NCI-H82 treated with DMSO at 0.1 percent for 48 hours (cell line): Measurements from ENCODE around the gene REPIN1.

Source experiments
- DNase-seq: peaks from one replicate; lab custom pipeline; 2025; ENCODE audit not compliant: unreplicated experiment; lab: John Stamatoyannopoulos, UW

REPIN1 gene

DNA sequence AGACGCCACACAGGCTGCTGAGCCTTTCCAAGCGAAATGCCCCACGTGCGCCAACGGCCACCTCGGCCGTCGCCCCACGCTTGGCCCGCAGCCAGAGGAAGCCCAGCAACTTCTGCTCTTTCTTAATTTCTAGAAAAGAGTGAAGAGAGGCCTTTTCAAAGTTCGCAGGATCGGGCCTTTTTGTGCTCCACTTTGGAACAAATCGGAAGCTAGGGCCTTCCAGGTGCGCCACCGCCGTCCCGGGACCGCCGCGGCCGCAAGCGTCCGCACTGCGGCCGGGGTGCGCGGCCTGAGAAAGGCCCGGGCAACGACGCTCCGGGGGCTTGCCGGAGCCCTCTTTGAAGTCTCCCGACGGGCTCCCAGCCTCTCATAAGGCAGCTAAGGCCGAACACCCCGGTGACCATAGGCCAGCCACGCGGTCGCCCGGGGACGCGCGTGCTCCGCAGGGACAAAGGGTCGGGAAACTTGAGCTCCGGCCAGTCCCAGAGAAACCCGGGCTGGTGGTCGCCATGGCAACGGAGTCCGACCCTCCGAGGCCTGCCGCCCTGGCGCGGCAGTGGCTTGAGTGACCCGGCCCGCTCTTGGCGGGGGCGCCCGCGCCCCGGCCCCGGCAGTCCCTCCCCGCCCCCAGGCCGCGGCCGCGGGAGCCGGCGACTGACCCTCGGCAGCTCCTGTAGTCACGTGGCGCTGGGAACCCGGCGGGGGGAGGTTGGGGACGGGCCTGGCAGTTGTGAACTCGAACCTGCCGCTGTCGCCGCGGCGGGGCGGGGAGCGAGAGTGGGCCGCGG is at the start of gene REPIN1:
REPIN1 (plus strand) TSS at position 727 of the 788 bp plus-strand sequence. CDS start 890 bp downstream, outside the sequence.
- DNase-seq, result peak; percentile 46

DNA sequence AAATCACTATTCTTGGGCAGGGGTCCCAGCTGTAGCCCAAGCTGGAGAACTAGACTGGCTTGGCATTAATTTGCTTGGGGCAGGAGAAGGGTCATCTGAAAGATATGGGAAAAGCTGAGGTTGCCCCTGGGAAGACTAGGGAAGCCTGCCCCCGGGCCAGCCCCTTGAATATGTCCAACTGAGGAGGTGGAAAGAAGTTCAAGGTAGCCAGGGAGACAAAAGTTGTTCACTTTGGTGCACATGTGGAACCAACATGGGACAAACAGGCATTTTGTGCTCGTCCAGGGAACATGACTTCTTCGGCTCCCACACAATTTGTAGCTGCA is 46.9 kb upstream of the REPIN1 start:
- DNase-seq, result no peak

DNA sequence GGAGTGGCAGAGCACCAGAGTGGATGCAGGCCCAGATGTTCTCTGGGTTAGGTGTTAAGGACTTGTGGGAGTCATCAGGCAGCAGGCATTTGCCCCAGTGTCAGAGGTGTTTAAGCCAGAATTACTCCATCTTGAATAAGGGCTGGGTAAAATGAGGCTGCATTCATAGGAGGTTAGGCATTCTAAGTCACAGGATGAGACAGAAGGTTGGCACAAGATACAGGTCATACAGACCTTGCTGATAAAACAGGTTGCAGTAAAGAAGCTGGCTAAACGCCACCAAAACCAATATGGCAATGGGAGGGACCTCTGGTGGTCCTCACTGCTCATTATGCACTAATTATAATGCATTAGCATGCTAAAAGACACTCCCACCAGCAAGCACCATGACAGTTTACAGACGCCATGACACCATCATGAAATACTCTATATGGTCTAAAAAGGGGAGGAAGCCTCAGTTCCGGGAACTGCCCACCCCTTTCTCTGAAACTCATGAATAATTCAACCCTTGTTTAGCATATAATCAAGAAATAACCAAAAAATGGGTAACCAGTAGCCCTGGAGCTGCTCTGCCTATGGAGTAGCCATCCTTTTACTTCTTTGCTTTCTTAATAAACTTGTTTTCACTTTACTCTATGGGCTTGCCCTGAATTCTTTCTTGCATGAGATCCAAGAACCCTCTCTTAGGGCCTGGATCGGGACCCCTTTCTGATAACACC is 46.3 kb upstream of the REPIN1 start:
- DNase-seq, result no peak

DNA sequence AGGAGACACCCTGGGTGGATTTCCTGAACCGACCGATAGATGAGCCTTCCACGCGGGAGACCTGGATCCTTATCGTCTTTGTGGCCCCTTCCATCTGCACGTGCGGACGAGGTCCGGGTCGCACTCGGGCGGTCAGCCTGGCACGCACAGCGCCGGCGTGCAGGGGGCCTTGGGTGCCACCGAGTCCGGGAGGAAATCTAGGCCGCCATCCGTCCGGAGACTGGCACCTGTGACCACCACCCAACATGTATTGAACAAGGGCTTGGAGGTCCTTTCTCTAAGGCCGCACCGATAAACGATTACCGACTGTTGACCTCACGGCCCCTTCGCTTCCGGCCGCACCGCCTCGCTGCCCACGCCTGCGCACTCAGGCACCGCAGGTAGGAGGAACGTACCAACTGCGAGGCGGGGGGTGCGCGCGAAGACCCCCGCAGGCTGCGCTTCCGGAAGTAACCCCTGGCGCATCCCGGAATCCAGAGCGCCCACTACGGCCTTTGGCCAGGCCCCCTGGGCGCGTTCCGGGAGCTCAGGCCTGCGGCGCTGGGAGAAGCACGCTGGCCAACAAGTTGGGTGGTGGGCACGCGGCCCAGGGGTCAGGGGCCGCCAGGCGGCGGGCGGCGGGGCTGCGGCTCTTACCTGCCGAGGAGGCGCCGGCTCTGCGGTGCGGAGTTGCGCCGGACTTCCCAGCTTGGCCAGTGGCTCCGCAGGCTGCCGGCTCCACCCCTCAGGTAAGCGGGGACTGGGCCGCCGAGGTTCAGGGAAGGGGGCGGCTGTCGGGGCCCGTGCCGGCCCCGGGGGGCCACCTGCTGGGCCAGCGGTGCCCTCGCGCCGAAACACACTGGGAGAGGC is 45.6 kb upstream of the REPIN1 start, which contains the start of the genes ACTR3C and LRRC61:
ACTR3C (minus strand) TSS at position 713 of the 849 bp plus-strand sequence. CDS start 28,249 bp downstream, outside the sequence.
LRRC61 (plus strand) TSS at position 523 of the 849 bp plus-strand sequence. CDS start 13,507 bp downstream, outside the sequence.
- peak; percentile 69 for DNase-seq

DNA sequence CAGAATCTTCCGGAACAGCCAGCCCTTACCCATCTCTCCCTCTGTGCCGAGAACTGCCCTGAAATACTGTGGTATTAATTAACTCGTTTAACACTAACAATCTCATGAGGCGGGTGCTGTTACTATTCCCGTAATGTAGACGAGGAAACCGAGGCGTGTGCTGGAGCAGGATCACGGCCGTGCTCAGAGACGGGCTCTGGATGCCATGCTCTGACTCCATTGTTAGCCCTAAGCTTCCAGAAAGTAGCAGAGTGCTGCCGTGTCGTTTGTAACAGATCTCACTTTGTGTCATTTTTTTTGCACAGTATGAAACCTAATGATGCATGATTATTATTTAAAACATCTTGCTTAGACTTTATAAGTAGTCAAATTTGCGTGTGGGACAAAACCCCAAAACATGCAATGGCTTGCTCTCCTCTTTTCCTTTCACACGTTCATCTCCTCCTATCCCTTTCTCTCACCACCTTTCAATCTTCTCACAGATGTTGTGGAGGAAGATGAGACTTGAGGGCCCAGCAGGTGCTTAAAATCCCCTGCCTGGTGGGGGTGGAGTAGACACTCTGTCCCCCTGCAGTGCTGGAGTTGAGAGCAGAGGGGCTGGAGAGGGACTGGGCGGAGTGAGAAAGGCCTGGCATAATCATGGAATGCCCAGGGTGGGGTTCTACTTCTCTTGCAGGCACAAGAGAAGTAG is 44.8 kb upstream of the REPIN1 start:
- peak; percentile 3 for DNase-seq

DNA sequence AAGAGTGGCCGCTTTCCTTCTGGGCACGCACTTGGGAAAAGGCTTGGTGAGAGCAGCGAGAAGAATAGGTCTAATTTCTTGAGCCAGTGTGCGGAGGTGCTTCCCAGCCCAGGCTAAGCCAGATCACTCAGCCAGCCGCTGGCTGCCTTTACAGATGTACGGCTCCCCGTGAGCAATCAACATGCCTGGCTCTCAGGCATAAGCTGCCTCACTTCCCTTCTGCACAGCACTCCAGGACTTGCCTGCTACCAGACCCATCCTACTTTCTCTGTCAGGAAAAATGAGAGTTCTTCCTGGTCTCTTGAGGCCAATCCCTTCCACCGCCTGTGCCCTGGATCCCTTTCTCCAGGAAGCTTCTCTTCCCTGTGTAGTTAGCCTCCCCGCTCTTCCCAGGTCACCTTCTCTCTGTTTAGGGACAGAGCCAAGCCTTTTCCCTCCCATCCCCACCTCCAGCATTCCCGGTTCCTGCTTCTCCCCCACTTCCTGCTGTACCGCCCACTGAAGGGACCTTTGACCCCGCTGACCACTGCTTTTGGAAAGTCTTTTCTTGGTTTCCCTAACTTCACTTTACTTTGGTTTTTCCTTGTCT is 44.2 kb upstream of the REPIN1 start:
- no peak for DNase-seq

DNA sequence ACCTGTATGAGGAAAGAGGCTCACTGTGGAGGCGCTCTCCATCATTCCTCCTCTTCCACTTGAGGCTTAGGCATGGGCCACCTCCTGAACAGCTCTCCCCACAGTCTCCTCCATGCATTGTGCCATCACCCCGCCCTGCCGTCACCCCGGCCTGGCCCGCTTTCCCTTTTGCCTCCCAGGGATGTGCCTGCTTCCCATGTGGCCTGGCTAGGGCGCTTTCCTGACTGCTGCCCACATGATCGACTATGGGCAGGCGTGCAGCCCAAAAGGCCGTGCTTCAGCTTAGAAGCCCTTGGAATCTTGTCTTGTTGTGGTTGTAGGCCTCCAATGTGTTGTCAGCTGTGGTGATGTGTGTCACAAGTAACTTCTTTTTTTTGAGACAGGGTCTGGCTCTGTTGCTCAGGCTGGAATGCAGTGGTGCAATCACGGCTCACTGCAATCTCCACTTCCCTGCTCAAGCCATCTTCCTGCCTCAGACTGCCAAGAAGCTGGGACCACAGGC is 43.5 kb upstream of the REPIN1 start:
- DNase-seq, result no peak

DNA sequence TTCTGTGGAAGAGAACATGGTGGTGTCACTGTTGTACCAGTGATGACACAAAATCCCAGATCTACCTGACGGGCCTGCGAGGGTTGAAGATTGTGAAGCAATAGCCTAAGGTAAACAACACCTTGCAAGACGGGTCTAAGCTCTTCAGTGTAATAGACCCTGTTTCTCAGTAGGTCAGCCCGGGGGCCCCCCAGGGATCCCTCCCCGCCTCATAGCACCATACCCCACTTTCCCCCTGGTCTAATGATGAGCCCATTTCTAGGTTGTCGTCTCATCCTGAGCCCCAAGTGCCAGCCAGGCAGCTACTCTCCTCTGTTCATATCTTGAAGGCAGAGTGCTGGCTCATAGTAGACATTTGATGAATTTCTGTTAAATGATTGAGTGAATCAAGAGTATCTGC is 42.7 kb upstream of the REPIN1 start:
- DNase-seq, result no peak

DNA sequence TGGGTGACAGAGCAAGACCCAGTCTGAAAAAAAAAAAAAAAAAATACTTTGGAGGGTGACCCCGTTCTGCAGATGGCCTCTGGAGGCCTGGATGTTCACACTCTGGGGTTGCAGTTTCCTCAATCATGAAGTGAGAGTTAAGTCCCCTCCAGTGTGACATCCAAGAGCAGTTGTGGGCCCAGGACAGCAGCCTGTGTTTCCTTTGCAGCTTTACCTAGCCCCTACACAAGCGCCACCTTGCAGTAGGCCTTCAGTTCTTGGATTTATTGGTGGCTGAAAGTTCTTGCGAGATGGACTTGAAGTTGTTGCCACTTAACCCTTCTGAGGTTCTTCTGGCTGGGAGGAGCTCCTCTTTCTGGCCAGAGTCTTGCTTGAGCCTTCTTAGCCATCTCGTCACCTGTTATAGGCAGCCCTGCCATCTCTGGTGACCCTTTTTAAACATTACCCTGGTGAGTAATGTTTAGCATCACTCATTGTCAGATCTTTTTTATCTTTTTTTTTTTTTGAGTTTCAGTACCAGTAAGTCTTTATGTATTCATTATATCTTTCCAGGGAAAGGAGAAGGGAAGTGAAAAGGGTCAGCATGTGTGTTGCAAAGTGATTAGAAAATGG is 41.9 kb upstream of the REPIN1 start:
- DNase-seq, result no peak

DNA sequence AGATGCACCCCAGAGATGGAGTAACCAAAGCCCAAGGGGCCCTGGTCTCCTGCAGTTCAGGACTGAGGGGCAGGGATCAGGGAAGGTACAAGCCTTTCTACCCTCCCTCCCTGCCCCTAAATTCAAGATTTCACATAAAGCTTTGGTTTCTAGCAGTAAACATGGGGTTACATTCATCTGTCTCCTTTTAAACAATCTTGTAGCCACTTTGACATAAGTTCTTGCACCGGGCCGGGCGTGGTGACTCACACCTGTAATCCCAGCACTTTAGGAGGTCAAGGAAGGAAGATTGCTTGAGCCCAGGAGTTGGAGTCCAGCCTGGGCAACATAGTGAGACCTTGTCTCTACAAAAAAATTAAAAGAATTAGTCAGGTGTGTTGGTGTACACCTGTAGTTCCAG is 41.3 kb upstream of the REPIN1 start:
- DNase-seq, result no peak

DNA sequence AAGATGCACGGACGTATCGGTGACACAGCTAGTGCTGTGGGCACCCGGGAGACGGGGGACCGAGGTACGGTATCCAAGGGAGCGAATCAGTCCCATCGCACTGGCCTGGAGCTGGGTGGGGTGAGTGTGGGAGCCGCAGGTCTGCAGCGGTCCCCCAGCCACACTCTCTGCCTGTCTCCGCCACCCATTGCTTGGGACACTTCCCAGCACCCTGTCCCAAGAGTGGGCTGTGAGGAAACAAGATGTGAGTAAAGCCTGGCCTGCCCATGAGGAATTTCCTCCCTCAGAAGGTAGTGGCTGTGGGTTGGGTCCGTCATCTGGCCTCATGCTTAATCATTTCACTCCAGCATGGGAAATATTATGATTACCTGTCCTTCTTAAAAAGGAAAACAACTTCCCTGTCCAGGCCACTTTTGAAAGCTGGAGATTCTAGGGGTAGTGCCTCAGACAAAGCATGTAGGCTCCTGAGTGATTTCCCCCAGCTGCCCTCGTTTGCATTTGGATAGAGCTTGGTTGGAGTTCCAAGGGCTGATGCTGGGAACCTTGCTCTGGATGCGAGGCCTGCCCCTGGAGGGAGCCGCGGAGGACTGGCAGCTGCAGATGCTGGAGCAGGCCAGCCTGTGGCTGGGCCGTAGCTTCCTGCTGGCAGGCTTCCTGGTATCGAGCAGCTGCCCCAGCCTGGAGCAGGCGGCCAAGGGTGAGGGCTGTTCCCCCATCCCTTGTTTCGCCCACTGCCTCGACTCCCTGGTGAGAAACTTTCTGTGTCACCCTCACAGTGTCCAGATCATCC is 39.1 kb upstream of the REPIN1 start:
- no peak for DNase-seq

DNA sequence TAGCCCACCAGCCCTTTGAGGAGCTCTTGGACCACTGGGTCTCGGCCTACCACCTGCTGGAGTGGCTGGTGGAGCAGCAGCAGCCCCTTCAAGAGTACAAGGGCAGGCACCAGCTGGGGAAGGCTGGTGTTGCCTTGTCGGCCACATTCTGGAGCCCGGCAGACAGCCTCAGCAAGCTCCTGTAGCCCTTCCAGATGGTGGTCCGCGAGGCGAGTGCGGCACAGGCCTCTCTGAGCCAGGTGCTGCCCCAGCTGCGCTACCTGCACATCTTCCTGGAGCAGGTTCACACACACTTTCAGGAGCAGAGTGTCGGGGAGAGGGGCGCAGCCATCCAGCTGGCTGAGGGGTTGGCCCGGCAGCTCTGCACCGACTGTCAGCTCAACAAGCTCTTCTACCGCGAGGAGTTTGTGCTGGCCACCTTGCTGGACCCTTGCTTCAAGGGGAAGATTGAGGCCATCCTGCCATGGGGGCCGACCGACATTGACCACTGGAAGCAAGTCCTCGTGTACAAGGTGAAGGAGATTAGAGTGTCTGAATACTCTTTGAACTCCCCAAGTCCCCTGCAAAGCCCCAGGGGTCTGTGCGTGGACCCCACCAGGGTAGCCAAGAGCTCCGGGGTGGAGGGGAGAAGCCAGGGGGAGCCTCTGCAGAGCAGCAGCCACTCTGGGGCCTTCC is 38.3 kb upstream of the REPIN1 start:
- DNase-seq, result no peak

DNA sequence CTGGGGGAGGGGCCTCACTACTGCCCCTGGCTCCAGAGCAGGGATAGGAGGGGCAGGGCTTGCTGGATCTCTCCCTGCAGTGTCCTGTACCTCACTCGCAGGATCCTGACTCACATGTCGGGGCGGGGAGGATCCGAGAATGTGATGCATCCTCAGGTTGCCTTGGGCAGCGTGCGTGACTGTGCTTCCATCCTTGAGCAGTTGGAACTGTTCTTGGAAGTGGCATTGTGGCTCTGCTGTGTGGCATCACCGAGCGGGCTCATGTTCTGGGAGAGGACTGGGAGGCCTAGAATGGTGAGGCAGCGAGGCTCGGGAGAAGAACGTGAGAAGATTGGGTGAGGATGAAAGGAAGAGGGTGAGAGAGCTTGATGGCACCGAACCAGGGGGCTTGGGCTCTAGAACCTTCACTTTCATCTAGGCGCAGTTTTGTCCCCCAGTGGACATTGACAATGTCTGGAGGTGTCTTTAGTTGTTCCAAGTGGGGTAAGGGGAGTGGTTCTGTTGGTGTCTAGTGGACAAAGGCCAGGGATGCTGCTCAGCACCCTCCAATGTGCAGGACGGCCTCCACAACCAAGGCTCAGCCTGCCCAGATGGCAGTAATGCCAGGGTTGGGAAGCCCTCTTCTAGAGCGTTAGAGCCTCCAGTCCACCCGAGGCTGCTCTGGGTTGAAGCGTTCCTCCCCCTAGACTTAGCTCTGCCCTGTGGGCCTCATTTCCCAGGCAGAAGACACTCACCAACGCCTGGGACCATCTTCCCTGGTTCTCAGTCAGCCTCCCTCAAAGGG is 35.6 kb upstream of the REPIN1 start:
- no peak for DNase-seq

DNA sequence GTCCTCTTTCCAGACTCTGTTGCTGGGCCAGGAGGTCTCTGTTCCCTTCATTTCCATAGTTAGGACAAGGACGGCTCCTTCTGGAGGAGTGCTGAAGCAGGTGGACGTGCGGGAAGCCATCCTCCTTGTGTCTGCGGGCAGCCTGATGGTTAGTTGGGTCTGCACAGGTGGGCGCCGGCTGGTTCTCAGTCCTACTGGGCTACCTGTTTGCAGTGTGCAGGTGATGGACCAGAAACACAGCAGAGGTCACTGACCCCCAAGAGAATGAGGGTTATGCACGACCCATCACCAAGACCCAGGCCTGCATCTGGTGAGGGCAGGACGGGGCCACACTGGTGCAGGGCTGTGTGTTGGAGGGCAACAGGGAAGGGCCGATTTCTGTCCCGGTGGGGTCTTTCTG is 35.0 kb upstream of the REPIN1 start:
- no peak for DNase-seq

DNA sequence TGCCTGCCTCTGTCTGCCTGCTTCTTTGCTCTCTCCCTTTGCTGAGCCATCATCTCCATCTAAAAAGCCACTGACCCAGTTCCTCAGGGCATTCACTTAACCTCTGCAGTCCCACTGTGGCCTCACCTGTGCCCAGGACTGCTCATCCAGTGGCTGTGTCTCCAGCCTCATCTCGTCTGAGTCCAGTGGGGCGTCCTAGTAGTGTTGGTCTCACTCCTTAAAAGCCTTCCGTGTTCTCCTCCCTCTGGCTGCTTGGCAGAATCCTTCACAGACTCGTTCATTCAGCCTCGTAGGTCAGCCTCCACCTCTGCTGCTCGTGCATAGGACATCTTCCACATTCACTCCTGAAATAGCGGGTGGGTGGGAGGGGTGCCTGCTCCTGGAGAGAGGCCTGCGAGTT is 34.5 kb upstream of the REPIN1 start:
- DNase-seq, result no peak

DNA sequence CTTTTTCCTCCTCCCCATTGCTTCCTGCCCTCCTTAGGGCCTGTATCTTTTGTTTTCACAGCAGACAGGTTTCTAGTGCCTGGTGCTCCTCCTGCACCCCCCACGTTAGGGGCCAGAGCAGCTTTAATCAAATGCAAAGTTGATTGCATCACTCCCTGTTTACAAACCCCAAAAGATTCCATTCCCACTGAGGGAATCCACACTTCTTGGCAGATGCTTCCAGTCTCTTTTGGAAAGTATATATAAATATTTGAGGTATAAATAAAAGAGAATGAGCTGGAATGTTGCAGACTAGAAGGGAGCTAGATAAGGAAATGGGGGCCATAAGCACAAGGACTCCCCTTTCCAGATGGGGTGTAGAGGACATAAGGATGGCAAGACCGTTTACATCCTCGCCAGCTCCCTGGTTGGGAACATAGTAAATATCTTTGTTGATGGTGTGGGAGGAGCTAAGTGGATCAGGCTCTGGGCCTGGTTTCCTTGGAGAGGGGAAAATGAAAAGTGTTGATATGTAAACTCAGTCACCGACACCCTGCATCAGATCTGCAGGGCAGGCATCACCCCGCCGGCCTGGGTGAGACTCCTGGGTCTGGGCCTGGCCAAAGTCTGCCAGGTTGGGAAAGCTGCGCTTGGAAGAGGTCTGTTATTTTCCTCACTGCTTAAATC is 33.4 kb upstream of the REPIN1 start:
- DNase-seq, result no peak

DNA sequence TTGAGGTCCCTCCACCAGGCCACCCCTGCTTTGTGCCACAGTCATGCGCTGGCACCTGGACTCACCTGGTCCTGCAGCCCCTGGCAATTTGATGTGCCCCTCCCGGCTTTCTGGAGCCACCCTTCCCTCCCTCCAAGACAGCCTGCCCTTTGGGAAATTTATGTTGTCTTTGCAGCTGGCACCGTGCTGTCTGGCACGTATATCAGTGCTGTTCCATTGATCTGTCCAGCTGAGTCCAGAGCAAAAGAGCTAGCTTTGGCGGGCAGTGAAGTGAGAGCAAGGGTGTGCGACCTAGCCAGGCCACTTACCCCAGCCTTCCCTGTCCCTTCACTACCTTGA is 32.9 kb upstream of the REPIN1 start:
- DNase-seq, result no peak
